Upper lobe of left lung (tissue), 6 donors: ENCODE results near the gene PKP1. TPM values are rescaled to one million over a fixed set of nuclear protein-coding genes. Genes with fewer than 3 reads are reported as not detected.

Experiments
- ATAC-seq, 2 donors: fragments of 200-7000 bp; cut with Tn5 transposase; one replicate each; pipeline ENCODE4 v1.9.1; 2022; ENCODE audit warnings: mild to moderate bottlenecking in 2 of 2, moderate library complexity in 2 of 2; ENCODE audit not compliant: low FRiP score in 2 of 2
- DNase-seq, 2 donors: peaks; one replicate each; pipeline ENCODE4 v3.0.0-alpha.2; 2019 to 2020
- H3K27ac ChIP-seq, 4 donors: fragments of 200-600 bp; sonication (generic); one replicate each; pipeline ENCODE4 v1.5.1; 2016 to 2019
- H3K27me3 ChIP-seq, 4 donors: fragments of 200-600 bp; sonication (generic); one replicate each; pipeline ENCODE4 v1.5.1; 2017 to 2019
- H3K36me3 ChIP-seq, 4 donors: fragments of 200-600 bp; sonication (generic); one replicate each; pipeline ENCODE4 v1.5.1; 2016 to 2019
- H3K4me1 ChIP-seq, 4 donors: fragments of 200-600 bp; sonication (generic); one replicate each; pipeline ENCODE4 v1.5.1; 2018 to 2019
- H3K4me3 ChIP-seq, 4 donors: fragments of 200-600 bp; sonication (generic); one replicate each; pipeline ENCODE4 v1.5.1; 2017 to 2019; ENCODE audit warnings: mild to moderate bottlenecking in 2 of 4, moderate library complexity in 1 of 4
- H3K9me3 ChIP-seq, 4 donors: fragments of 200-600 bp; sonication (generic); one replicate each; pipeline ENCODE4 v1.5.1; 2018 to 2019
- CTCF ChIP-seq, 6 experiments: fragments of 450-650 bp in 4 of 6; fragments of 200-600 bp in 2 of 6; sonication (generic) in 2 of 6; IDR thresholded peaks; one replicate each; pipeline ENCODE4 v1.5.1; 2016 to 2019; ENCODE audit warnings: antibody characterized with exemption in 6 of 6
- EP300 ChIP-seq, 4 donors: sonication (generic); formaldehyde crosslinking; IDR thresholded peaks; one replicate each; pipeline ENCODE4 v1.5.1; 2017; ENCODE audit warnings: antibody characterized with exemption in 4 of 4, control low read depth in 2 of 4
- POLR2A ChIP-seq, 4 donors: fragments of 450-650 bp; IDR thresholded peaks; one replicate each; pipeline ENCODE4 v1.5.1; 2016 to 2017; ENCODE audit warnings: antibody characterized with exemption in 4 of 4, mild to moderate bottlenecking in 2 of 4
- POLR2AphosphoS5 ChIP-seq, 2 donors: sonication (generic); formaldehyde crosslinking; IDR thresholded peaks; one replicate each; pipeline ENCODE4 v1.5.1; 2017; ENCODE audit warnings: antibody characterized with exemption in 2 of 2
- WGBS, 2 donors: methylation state at CpG; one replicate each; pipeline ENCODE4 v1.1.5; 2017 to 2018; 5-methylcytosine and 5-hydroxymethylcytosine counted together
- total RNA-seq, 6 donors: library from RNA; depleted of rRNA in 4 of 6; stranded (reverse); fragments of >200 nt in 4 of 6; gene quantifications; one replicate each; pipeline versions ENCODE4 v1.1.0 to v1.2.1, GENCODE V29; 2016 to 2021
- donor health status: DM: no; HTN: no; CAD: no; lungs with moderate emphysema.
- donor health status: DM: no; HTN: yes; CAD: no; lungs with severe emphysema.

PKP1 gene
- total RNA-seq, 6 donors from 2014 or later = 0.86 to 4.9 (median 2.5) TPM

DNA sequence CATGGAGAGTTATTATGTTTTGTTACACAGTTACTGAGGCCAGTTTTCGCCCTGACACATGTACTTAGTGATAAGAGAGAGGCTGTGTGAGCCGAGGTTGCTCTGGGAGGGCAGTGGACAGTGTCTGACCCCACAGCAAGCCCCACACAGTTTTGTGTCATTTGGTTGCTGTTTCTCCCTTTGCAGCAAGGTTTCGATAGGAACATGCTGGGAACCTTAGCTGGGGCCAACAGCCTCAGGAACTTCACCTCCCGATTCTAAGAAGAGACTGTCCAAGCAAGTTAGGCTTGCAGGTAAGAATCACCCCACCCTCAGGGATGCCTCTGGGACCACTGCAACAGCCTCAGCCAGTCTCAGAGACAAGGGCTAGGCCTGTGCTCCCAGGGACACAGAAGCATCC lies 45.3 kb downstream of the PKP1 start:
- ATAC-seq = no peak
- H3K4me1 ChIP-seq = peaks cover 0 to 15% (median 8%) of the 10 kb centered on the region in 4 donors

GRCh38 chr1:201329286-201329685 lies 46.0 kb downstream of the PKP1 start:
- TF ChIP-seq POLR2A (IDR thresholded peaks at IDR 0.05) = no peak
- no peak for TF ChIP-seq EP300 (IDR thresholded peaks at IDR 0.05)
- TF ChIP-seq CTCF (IDR thresholded peaks at IDR 0.05) = no peak
- TF ChIP-seq POLR2AphosphoS5 (IDR thresholded peaks at IDR 0.05) = no peak
- H3K36me3 ChIP-seq = no peaks in the 10 kb centered on the region
- 13 to 49% methylated on average over 1 to 2 of the region's 2 CpGs for WGBS, 2 donors
- peak in 1 of 2 donors; percentile 44 for DNase-seq
- no peaks in the 10 kb centered on the region for H3K27me3 ChIP-seq
- H3K4me3 ChIP-seq = no peak overlapping the region
- H3K4me1 ChIP-seq = peaks cover 0 to 15% (median 8%) of the 10 kb centered on the region in 4 donors
- no peaks in the 10 kb centered on the region for H3K9me3 ChIP-seq
- H3K27ac ChIP-seq = peak overlapping the region in 1 of 4 donors; percentile 35
- ATAC-seq = no peak

More for the DNA sequence above, 45.3 kb downstream of the PKP1 start:
- Histone ChIP-seq H3K36me3 (no peaks in the 10 kb centered on the region), H3K27ac (no peak overlapping the region), H3K9me3 (no peaks in the 10 kb centered on the region), H3K4me3 (no peak overlapping the region), H3K27me3 (no peaks in the 10 kb centered on the region)
- WGBS, 2 donors = 67 to 75% methylated on average over 3 to 4 of the region's 4 CpGs
- no peak for DNase-seq
- TF ChIP-seq POLR2AphosphoS5 (IDR thresholded peaks at IDR 0.05) (no peak), POLR2A (IDR thresholded peaks at IDR 0.05) (no peak), EP300 (IDR thresholded peaks at IDR 0.05) (no peak), CTCF (IDR thresholded peaks at IDR 0.05) (no peak)

DNA sequence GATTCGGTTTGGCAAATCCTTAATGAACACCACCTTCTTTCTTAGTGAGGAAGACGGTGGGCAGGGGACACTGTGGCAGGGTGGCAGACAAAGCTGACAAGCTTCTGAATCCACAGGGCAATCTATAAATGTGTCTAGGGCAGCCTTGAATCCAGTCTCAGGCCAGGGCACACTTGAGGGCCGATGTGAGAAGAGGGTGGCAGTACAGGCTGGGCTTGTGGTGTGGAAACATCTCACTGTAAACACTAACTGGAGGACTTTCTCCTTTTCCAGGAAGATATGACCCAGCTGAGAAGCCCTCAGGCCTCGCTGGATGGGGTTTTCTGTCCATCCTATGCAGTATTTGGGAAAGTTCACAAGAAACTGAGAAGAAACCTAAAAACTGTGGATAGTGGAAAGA lies 46.5 kb downstream of the PKP1 start:
- Histone ChIP-seq H3K9me3 (no peaks in the 10 kb centered on the region), H3K4me1 (peaks cover 3 to 15% (median 8%) of the 10 kb centered on the region in 4 donors), H3K27me3 (no peaks in the 10 kb centered on the region), H3K27ac (peak overlapping the region in 1 of 4 donors; percentile 35), H3K4me3 (no peak overlapping the region), H3K36me3 (no peaks in the 10 kb centered on the region)
- DNase-seq (peak in 1 of 2 donors; percentile 77), ATAC-seq (no peak)
- TF ChIP-seq EP300 (IDR thresholded peaks at IDR 0.05) = no peak
- TF ChIP-seq CTCF (IDR thresholded peaks at IDR 0.05) = no peak
- TF ChIP-seq POLR2AphosphoS5 (IDR thresholded peaks at IDR 0.05) = no peak
- 63 to 65% methylated on average over 4 of the region's 4 CpGs for WGBS, 2 donors

- TF ChIP-seq POLR2A (IDR thresholded peaks at IDR 0.05) (no peak), EP300 (IDR thresholded peaks at IDR 0.05) (no peak), POLR2AphosphoS5 (IDR thresholded peaks at IDR 0.05) (no peak), CTCF (IDR thresholded peaks at IDR 0.05) (no peak)
- peaks cover 3 to 15% (median 8%) of the 10 kb centered on the region in 4 donors for H3K4me1 ChIP-seq
Observed at GRCh38 chr1:201330541-201330940, 47.2 kb downstream of the PKP1 start.

DNA sequence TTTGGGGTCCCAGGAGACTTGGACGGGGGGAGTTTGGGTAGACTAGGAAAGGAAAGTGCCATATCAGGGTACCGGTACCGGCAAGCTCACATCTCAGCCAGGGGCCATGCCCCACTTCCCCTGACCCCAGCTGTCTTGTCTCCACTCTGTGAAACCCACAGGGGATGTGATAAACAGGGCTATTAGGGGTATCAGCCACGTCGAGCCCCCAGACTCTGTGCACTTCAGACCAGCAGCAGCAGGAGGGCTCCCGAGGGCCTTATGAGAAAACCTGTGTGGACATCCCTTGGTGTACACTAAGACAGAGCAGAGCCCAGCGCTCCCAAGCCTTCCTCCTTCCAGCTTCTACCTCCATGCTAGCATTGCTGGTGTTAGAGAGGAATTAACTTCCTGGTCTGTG lies 47.9 kb downstream of the PKP1 start:
- 85 to 93% methylated on average over 7 of the region's 7 CpGs for WGBS, 2 donors
- H3K9me3 ChIP-seq = no peaks in the 10 kb centered on the region
- peaks cover 3 to 15% (median 8%) of the 10 kb centered on the region in 4 donors for H3K4me1 ChIP-seq
- no peak overlapping the region for H3K4me3 ChIP-seq
- no peaks in the 10 kb centered on the region for H3K36me3 ChIP-seq
- TF ChIP-seq POLR2A (IDR thresholded peaks at IDR 0.05) (no peak), POLR2AphosphoS5 (IDR thresholded peaks at IDR 0.05) (no peak), EP300 (IDR thresholded peaks at IDR 0.05) (no peak), CTCF (IDR thresholded peaks at IDR 0.05) (no peak)
- no peak for ATAC-seq
- no peak for DNase-seq
- H3K27me3 ChIP-seq = no peaks in the 10 kb centered on the region
- H3K27ac ChIP-seq = no peak overlapping the region

More at GRCh38 chr1:201330541-201330940, 47.2 kb downstream of the PKP1 start:
- H3K4me3 ChIP-seq = no peak overlapping the region
- no peak overlapping the region for H3K27ac ChIP-seq
- H3K27me3 ChIP-seq = no peaks in the 10 kb centered on the region
- no peaks in the 10 kb centered on the region for H3K36me3 ChIP-seq
- DNase-seq (no peak), ATAC-seq (no peak)
- no peaks in the 10 kb centered on the region for H3K9me3 ChIP-seq
- WGBS, 2 donors = 100% methylated on average over 1 to 2 of the region's 2 CpGs
